GM12801 (cell line): ENCODE results near the gene POP4.

Experiments used
- CTCF ChIP-seq: IDR thresholded peaks from one replicate; pipeline ENCODE4 v1.5.1; 2011; ENCODE audit warnings: control low read depth; ENCODE audit not compliant: insufficient read length; ENCODE audit errors: extremely low read depth

The POP4 gene

GRCh38 chr19:29653398-29653797 lies 47.3 kb downstream of the POP4 start:
- no peak for TF ChIP-seq CTCF

- TF ChIP-seq CTCF, result no peak
Measured at GRCh38 chr19:29655648-29656335, 49.7 kb downstream of the POP4 start.

GRCh38 chr19:29658221-29658991 lies 52.3 kb downstream of the POP4 start:
- no peak for TF ChIP-seq CTCF

- TF ChIP-seq CTCF, result no peak
Measured at GRCh38 chr19:29660835-29661234, 54.8 kb downstream of the POP4 start.

GRCh38 chr19:29662278-29662603 lies 56.2 kb downstream of the POP4 start:
- no peak for TF ChIP-seq CTCF

GRCh38 chr19:29662604-29663404 lies 56.7 kb downstream of the POP4 start:
- TF ChIP-seq CTCF, result no peak
